22Rv1 (cell line): ENCODE results near the gene DHX29.

Source experiments
- H3K27ac ChIP-seq: fragments of 450-650 bp; 2 replicates; pipeline ENCODE4 v1.5.1; 2017
- CTCF ChIP-seq: fragments of 450-650 bp; IDR thresholded peaks from 2 replicates; pipeline ENCODE4 v1.5.1; 2017; ENCODE audit warnings: mild to moderate bottlenecking
- ZFX ChIP-seq: fragments of 450-650 bp; IDR thresholded peaks from 2 replicates; pipeline ENCODE4 v1.6.1; 2017; ENCODE audit warnings: antibody characterized with exemption, borderline replicate concordance

DHX29 gene

GRCh38 chr5:55276771-55277170 lies 30.7 kb downstream of the DHX29 start:
- TF ChIP-seq CTCF: no peak
- no peak for TF ChIP-seq ZFX
- no peak overlapping the region for H3K27ac ChIP-seq

- H3K27ac ChIP-seq: no peak overlapping the region
- TF ChIP-seq CTCF (no peak), ZFX (no peak)
Observed at GRCh38 chr5:55258339-55258738, 49.2 kb downstream of the DHX29 start.

- no peak for TF ChIP-seq CTCF
- TF ChIP-seq ZFX: no peak
- no peak overlapping the region for H3K27ac ChIP-seq
Observed at GRCh38 chr5:55254802-55255201, 52.7 kb downstream of the DHX29 start.

- no peak for TF ChIP-seq ZFX
- TF ChIP-seq CTCF: no peak
- H3K27ac ChIP-seq: no peak overlapping the region
Observed at GRCh38 chr5:55250064-55250463, 57.4 kb downstream of the DHX29 start.

GRCh38 chr5:55241746-55242145 lies 65.7 kb downstream of the DHX29 start:
- H3K27ac ChIP-seq: no peak overlapping the region
- TF ChIP-seq CTCF (no peak), ZFX (no peak)

GRCh38 chr5:55236800-55237199 lies 70.7 kb downstream of the DHX29 start:
- no peak for TF ChIP-seq ZFX
- no peak for TF ChIP-seq CTCF
- H3K27ac ChIP-seq: no peak overlapping the region

GRCh38 chr5:55234121-55234700 lies 73.3 kb downstream of the DHX29 start:
- H3K27ac ChIP-seq: peak overlapping the region; percentile 71
- TF ChIP-seq CTCF (no peak), ZFX (no peak)
